ENCODE data around the gene AGAP3.
"Not testable (repeated sequence)": the region's sequence is repeated elsewhere in the genome, so short reads cannot be mapped to it uniquely, and the experiment has no call there.

The AGAP3 gene

DNA sequence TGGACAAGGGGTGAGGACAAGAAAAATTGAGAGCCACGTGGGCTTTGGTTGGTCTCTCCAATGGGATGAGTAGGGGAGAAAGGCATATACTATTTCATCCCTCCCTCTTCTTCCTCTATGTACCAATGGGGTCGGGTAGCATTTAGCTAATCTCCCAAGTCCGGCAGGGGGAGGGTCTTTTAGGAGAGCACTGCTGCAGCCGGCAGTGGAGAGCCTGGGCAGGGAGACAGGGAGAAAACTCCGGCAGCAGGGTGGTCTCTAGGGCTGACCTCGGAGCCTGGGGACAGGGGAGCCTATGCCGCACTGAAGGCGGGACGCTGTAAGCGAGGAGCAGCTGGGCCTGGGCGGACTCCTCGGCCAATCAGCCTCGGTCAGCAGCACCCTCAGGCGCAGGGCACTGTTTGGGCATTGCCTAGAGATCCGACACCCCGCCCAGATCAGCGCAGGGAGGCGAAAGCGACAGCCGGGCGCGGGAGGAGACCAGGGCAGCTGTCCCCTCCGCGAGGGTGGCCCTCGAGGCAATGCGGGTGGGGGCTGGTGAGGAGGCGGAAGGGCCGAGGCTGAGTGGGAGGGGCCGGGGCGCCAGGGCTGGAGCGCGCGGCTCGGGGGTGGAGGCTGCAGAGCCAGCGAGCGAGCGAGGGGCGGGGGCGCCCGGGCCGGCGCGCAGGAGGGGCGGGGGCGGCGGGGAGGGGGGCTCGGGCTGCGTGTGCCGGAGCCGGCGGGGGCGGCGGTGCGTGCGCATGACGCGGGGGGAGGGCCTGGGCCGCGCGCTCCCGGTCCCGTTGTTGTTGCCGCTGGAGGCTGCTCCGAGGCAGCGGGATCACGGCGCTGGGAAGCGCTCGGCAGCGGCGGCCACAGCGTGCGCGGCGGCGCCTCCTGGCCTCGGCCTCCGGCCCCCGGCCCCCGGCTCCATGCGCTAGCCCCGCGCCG, at the start of gene AGAP3:
TSS of gene AGAP3 (plus strand) at position 785 of the 930 bp plus-strand sequence. CDS start 267 bp downstream, outside the sequence.
- peak within 1 kb of the TSS; percentile 96 for H3K27ac ChIP-seq
- no peak for TF ChIP-seq ZFX (IDR thresholded peaks at IDR 0.05)

DNA sequence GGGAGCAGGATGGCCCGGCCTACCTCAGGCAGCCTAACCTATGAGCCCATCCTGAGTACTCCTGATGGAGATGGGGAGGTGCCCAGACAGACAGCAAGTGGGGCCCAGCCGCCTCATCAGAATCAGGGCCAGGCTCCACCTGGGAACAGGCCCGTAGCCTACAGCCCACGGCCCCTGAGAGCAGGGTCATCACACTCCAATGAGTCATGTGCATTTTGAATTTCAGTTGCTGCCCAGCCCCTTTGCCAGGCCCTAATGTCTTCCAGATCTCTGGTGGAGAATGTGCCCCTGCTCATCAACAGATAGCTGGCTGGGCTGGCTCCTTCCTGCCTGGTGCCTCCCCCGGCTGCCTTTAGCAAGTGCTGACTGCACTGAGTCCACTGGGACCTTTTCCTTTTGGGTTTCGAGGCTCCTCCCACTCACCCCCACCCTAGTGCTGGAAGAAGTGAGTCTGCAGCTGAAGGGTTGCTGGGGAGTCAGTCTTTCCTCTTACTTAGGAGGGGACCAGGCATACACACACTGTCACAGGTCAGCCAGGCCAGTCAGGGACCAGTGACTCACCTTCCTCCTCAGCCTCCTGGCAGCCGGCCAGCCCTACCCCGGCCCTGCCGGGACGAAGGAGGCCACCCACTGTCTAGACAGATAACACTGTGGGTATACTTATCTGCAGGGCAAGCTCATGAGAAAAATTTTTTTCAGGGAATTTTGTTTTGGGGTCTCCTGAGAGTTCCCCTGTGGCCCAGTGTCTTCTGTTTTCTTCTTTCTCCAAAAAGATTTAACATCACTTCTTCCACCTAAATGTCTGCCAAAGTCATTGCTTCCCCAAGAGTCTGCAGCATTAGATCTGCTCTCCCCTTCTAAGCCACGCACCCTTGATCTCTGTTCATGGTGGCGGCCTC, 47.1 kb upstream of the AGAP3 start:
- H3K27ac ChIP-seq = no peak overlapping the region
- TF ChIP-seq CTCF (conservative IDR thresholded peaks at IDR 0.05) (no peak), ZFX (IDR thresholded peaks at IDR 0.05) (no peak)

DNA sequence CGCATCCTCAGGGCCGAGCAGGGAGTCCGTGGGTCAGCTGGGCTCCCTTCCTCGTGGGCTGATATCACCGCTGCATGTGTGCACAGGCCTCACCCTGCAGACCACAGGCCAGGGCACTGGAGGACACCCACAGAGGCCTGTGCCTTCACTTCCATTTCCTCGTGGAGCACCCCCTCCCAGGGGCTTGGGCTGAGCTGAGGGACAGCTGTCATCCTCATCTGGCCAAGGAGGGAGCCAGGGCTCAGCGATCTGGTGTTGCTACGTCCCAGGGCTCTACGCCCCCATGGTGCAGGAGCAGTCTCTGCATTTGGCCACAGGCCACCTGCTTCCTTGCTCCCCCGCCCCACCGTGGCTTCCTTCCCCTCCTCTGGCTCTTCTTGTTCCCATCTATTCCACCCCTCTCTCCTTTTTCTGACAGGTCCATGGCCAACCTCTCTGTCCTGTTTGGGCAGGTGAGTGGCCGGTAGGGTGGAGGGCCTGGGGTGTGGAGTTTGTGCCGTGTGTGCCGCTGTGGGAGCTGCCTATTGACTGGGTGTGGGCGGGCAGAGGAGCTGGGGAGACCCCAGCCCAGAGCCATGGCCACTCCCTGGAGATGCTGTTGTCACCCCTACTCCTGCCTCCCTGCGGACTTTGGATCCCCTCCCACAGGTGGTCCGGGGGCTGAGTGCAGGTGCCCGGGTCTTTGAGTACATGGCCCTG, 46.3 kb upstream of the AGAP3 start:
- H3K27ac ChIP-seq = no peak overlapping the region
- no peak for TF ChIP-seq CTCF (conservative IDR thresholded peaks at IDR 0.05)
- no peak for TF ChIP-seq ZFX (IDR thresholded peaks at IDR 0.05)

- no peak for TF ChIP-seq CTCF (conservative IDR thresholded peaks at IDR 0.05)
- TF ChIP-seq ZFX (IDR thresholded peaks at IDR 0.05) = no peak
- no peak overlapping the region for H3K27ac ChIP-seq
Measured at GRCh38 chr7:151040616-151041375, 45.5 kb upstream of the AGAP3 start.

DNA sequence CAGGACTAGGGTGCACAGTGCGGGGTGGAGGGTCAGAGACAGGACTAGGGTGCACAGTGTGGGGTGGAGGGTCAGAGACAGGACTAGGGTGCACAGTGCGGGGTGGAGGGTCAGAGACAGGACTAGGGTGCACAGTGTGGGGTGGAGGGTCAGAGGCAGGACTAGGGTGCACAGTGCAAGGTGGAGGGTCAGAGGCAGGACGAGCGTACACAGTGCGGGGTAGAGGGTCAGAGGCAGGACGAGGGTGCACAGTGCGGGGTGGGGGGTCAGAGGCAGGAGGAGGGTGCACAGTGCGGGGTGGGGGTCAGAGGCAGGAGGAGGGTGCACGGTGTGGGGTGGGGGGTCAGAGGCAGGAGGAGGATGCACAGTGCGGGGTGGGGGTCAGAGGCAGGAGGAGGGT, 42.8 kb upstream of the AGAP3 start:
- H3K27ac ChIP-seq = not testable (repeated sequence)

GRCh38 chr7:151043959-151044358, 42.3 kb upstream of the AGAP3 start:
- H3K27ac ChIP-seq = no peak overlapping the region
- TF ChIP-seq ZFX (IDR thresholded peaks at IDR 0.05) (no peak), CTCF (conservative IDR thresholded peaks at IDR 0.05) (no peak)

GRCh38 chr7:151045262-151045661, 41.0 kb upstream of the AGAP3 start:
- TF ChIP-seq CTCF (conservative IDR thresholded peaks at IDR 0.05) = no peak
- TF ChIP-seq ZFX (IDR thresholded peaks at IDR 0.05) = no peak
- no peak overlapping the region for H3K27ac ChIP-seq

Measured in C4-2B (cell line).